PC-9 (cell line): Measurements from ENCODE around the gene TMEM203. TPM values are rescaled to one million over a fixed set of nuclear protein-coding genes. Genes with fewer than 3 reads are reported as not detected.

Source experiments
- BruUV-seq: library from RNA; stranded (reverse); fragments of 400-500 nt; replicated peaks from 2 replicates; lab custom pipeline; 2021; lab: Mats Ljungman, UMichigan
- CTCF ChIA-PET: fragments of 300-600 bp; sonication (Branson Sonifier 250); formaldehyde crosslinking; loops from one replicate; lab custom pipeline; 2022; ENCODE audit warnings: antibody characterized with exemption; lab: Charles Lee
- POLR2A ChIA-PET: fragments of 300-600 bp; sonication (Branson Sonifier 250); formaldehyde crosslinking; loops from one replicate; lab custom pipeline; 2022; ENCODE audit warnings: antibody characterized with exemption; ENCODE audit not compliant: unreplicated experiment; lab: Charles Lee
- DNase-seq, 2 experiments: peaks; one replicate each; pipeline versions ENCODE4 v3.0.0 to v3.0.0-alpha.2; 2015 to 2022; ENCODE audit warnings: mixed read lengths in 1 of 2
- H2AFZ ChIP-seq: fragments of 200-600 bp; sonication (generic); 2 replicates; pipeline ENCODE4 v1.8.1; 2017; ENCODE audit warnings: antibody characterized with exemption
- H3F3A ChIP-seq: fragments of 200-600 bp; sonication (generic); 2 replicates; pipeline ENCODE4 v1.8.1; 2017; ENCODE audit warnings: antibody characterized with exemption, mild to moderate bottlenecking, low read depth; ENCODE audit not compliant: insufficient read depth
- H3K27ac ChIP-seq: fragments of 200-600 bp; sonication (generic); 2 replicates; pipeline ENCODE4 v1.6.1; 2016; ENCODE audit warnings: mixed run types
- H3K27me3 ChIP-seq: fragments of 200-600 bp; sonication (generic); 2 replicates; pipeline ENCODE4 v1.6.1; 2016; ENCODE audit warnings: low read depth, mixed run types; ENCODE audit not compliant: insufficient read depth
- H3K36me3 ChIP-seq: fragments of 200-600 bp; sonication (generic); 2 replicates; pipeline ENCODE4 v1.6.1; 2016; ENCODE audit warnings: low read depth, mixed run types
- H3K4me1 ChIP-seq: fragments of 200-600 bp; sonication (generic); replicated peaks from 2 replicates; pipeline ENCODE4 v1.6.1; 2016; ENCODE audit warnings: mixed run types; ENCODE audit not compliant: insufficient read depth
- H3K4me2 ChIP-seq: fragments of 200-600 bp; sonication (generic); 2 replicates; pipeline ENCODE4 v1.6.1; 2017; ENCODE audit warnings: mixed run types
- H3K4me3 ChIP-seq: fragments of 200-600 bp; sonication (generic); 2 replicates; pipeline ENCODE4 v1.6.1; 2016; ENCODE audit warnings: mixed run types
- H3K79me2 ChIP-seq: fragments of 200-600 bp; sonication (generic); 2 replicates; pipeline ENCODE4 v1.6.1; 2017; ENCODE audit warnings: low read depth, mixed run types
- H3K9me2 ChIP-seq: fragments of 200-600 bp; sonication (generic); 2 replicates; pipeline ENCODE4 v1.8.1; 2017; ENCODE audit warnings: mild to moderate bottlenecking; ENCODE audit not compliant: insufficient read depth
- H3K9me3 ChIP-seq: fragments of 200-600 bp; sonication (generic); 2 replicates; pipeline ENCODE4 v1.8.1; 2016; ENCODE audit warnings: low read depth; ENCODE audit not compliant: insufficient read depth
- H4K20me1 ChIP-seq: fragments of 200-600 bp; sonication (generic); 2 replicates; pipeline ENCODE4 v1.8.1; 2017; ENCODE audit not compliant: insufficient read depth
- EZH2 ChIP-seq: fragments of 200-600 bp; sonication (generic); IDR thresholded peaks from 2 replicates; pipeline ENCODE4 v1.8.0; 2017; ENCODE audit warnings: antibody characterized with exemption, low read depth
- intact Hi-C: fragments of 100-400 bp; cut with micrococcal nuclease; formaldehyde crosslinking; loops from one replicate; pipeline ENCODE4 v1.10.0; 2022; ENCODE audit not compliant: unreplicated experiment
- total RNA-seq: library from RNA; stranded (reverse); gene quantifications from 2 replicates; pipeline ENCODE4 v1.2.3, GENCODE V29; 2021
- TF ChIP-seq, protein P1 (sequence below): fragments of 200-600 bp; sonication (generic); conservative IDR thresholded peaks from 2 replicates; pipeline ENCODE4 v1.6.1; 2017; ENCODE audit warnings: mixed run types, antibody characterized with exemption, mild to moderate bottlenecking, moderate library complexity

The TMEM203 gene
- total RNA-seq, 1 experiment from 2014 or later, result 45.5 TPM

GRCh38 chr9:137160716-137161557 lies 44.5 kb downstream of the TMEM203 start:
- no TSS peak for BruUV-seq
- intact Hi-C loops, result no loop called here
- Histone ChIP-seq H3K4me3 (no peak overlapping the region), H2AFZ (no peak overlapping the region), H3K4me1 (no peaks in the 10 kb centered on the region), H3K79me2 (no peaks in the 10 kb centered on the region), H3F3A (no peaks in the 10 kb centered on the region; the same call in 1 of the 2 replicates), H3K4me2 (no peak overlapping the region), H3K9me2 (no peaks in the 10 kb centered on the region), H4K20me1 (no peaks in the 10 kb centered on the region), H3K27ac (no peak overlapping the region), H3K36me3 (no peaks in the 10 kb centered on the region), H3K9me3 (no peaks in the 10 kb centered on the region), H3K27me3 (no peaks in the 10 kb centered on the region)
- CTCF ChIA-PET, result no interaction called here
- DNase-seq, result no peak
- POLR2A ChIA-PET, result no interaction called here
- TF ChIP-seq EZH2, result no peak
- TF ChIP-seq, protein P1, sequence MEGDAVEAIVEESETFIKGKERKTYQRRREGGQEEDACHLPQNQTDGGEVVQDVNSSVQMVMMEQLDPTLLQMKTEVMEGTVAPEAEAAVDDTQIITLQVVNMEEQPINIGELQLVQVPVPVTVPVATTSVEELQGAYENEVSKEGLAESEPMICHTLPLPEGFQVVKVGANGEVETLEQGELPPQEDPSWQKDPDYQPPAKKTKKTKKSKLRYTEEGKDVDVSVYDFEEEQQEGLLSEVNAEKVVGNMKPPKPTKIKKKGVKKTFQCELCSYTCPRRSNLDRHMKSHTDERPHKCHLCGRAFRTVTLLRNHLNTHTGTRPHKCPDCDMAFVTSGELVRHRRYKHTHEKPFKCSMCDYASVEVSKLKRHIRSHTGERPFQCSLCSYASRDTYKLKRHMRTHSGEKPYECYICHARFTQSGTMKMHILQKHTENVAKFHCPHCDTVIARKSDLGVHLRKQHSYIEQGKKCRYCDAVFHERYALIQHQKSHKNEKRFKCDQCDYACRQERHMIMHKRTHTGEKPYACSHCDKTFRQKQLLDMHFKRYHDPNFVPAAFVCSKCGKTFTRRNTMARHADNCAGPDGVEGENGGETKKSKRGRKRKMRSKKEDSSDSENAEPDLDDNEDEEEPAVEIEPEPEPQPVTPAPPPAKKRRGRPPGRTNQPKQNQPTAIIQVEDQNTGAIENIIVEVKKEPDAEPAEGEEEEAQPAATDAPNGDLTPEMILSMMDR, result no peak

DNA sequence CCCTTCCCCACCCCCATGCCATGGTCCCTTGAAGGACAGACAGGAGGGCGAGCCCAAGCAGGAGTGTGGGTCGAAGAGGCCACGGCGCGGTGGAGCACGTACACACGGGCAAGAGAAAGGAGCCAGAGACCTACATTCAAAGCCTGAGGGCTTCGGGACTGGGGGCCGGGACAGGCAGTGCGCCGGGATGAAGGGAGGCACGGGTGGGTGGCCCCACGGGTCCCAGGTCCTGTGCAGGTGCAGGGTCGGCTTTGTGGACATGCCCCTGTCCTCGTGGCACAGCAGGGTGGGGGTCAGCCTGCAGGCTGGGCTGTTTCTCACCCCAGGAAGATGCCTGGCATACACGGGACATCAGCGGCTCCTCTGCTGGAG lies 45.4 kb downstream of the TMEM203 start:
- Histone ChIP-seq H3K36me3 (no peaks in the 10 kb centered on the region), H3F3A (peaks cover 2% of the 10 kb centered on the region; the same call in 1 of the 2 replicates), H3K4me1 (no peaks in the 10 kb centered on the region), H4K20me1 (no peaks in the 10 kb centered on the region), H3K27me3 (no peaks in the 10 kb centered on the region), H3K27ac (no peak overlapping the region), H3K4me3 (no peak overlapping the region), H3K9me2 (no peaks in the 10 kb centered on the region), H3K4me2 (no peak overlapping the region), H2AFZ (no peak overlapping the region), H3K79me2 (no peaks in the 10 kb centered on the region), H3K9me3 (no peaks in the 10 kb centered on the region)
- ChIA-PET CTCF (no interaction called here), POLR2A (no interaction called here)
- DNase-seq, result no peak
- intact Hi-C loops, result no loop called here
- TF ChIP-seq, protein P1, result no peak
- no peak for TF ChIP-seq EZH2
- BruUV-seq, result no TSS peak

GRCh38 chr9:137159105-137160053 lies 46.1 kb downstream of the TMEM203 start:
- POLR2A ChIA-PET, result no interaction called here
- Histone ChIP-seq H3K4me3 (no peak overlapping the region), H3K27me3 (no peaks in the 10 kb centered on the region), H3K36me3 (no peaks in the 10 kb centered on the region), H3K4me1 (no peaks in the 10 kb centered on the region), H2AFZ (no peak overlapping the region), H3K27ac (no peak overlapping the region), H3K9me2 (no peaks in the 10 kb centered on the region), H3K4me2 (no peak overlapping the region), H3F3A (peaks cover 8% of the 10 kb centered on the region; the same call in 1 of the 2 replicates), H4K20me1 (no peaks in the 10 kb centered on the region), H3K9me3 (no peaks in the 10 kb centered on the region), H3K79me2 (no peaks in the 10 kb centered on the region)
- DNase-seq, result no peak
- TF ChIP-seq, protein P1, result no peak
- no peak for TF ChIP-seq EZH2
- BruUV-seq, result no TSS peak
- intact Hi-C loops, result no loop called here
- CTCF ChIA-PET, result no interaction called here
